ENCODE data around the gene PTEN.

The PTEN gene

DNA sequence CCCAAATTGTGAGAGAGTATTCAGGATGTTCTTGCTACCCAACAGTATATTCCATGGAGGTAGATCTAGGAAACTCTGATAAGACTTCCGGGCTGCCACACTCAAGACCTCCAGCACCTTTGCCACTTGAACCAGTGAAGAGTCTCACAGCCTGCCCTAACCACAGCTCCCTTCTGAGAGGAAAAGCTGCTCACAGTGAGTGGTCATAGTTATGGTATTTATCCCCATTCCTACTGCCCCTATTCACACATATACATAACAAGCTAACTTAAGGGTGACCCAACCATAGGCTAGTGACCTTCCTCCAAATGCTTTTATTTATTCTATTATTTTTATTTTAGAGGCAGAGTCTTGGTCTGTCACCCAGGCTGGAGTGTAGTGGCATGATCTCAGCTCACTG is 156.3 kb downstream of the PTEN start:
- no peak overlapping the region for H3K4me3 ChIP-seq (ENCODE audit: low read depth, low read length)
- TF ChIP-seq, protein P1, sequence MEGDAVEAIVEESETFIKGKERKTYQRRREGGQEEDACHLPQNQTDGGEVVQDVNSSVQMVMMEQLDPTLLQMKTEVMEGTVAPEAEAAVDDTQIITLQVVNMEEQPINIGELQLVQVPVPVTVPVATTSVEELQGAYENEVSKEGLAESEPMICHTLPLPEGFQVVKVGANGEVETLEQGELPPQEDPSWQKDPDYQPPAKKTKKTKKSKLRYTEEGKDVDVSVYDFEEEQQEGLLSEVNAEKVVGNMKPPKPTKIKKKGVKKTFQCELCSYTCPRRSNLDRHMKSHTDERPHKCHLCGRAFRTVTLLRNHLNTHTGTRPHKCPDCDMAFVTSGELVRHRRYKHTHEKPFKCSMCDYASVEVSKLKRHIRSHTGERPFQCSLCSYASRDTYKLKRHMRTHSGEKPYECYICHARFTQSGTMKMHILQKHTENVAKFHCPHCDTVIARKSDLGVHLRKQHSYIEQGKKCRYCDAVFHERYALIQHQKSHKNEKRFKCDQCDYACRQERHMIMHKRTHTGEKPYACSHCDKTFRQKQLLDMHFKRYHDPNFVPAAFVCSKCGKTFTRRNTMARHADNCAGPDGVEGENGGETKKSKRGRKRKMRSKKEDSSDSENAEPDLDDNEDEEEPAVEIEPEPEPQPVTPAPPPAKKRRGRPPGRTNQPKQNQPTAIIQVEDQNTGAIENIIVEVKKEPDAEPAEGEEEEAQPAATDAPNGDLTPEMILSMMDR (IDR thresholded peaks at IDR 0.05; ENCODE audit: low read depth, low read length): no peak
